SK-N-SH (cell line): ENCODE measurements around the gene MYO1H.

Experiments
- CTCF ChIP-seq: fragments of 200-600 bp; sonication (generic); IDR thresholded peaks from 2 replicates; pipeline ENCODE4 v1.6.1; 2017; ENCODE audit warnings: antibody characterized with exemption, mild to moderate bottlenecking, moderate library complexity
- EZH2phosphoT487 ChIP-seq: fragments of 200-600 bp; sonication (generic); IDR thresholded peaks from 2 replicates; pipeline ENCODE4 v1.6.1; 2017; ENCODE audit warnings: low read depth, mixed run types, mild to moderate bottlenecking, antibody characterized with exemption, moderate library complexity, borderline replicate concordance
- GABPA ChIP-seq: IDR thresholded peaks from 2 replicates; pipeline ENCODE4 v1.4.0; 2012; ENCODE audit warnings: low read depth, mild to moderate bottlenecking
- MAX ChIP-seq: IDR thresholded peaks from 2 replicates; pipeline ENCODE4 v1.4.0; 2012; ENCODE audit warnings: low read depth
- NRF1 ChIP-seq: IDR thresholded peaks from 2 replicates; pipeline ENCODE4 v1.6.1; 2012; ENCODE audit warnings: low read depth, mild to moderate bottlenecking, low read length
- POLR2AphosphoS5 ChIP-seq: IDR thresholded peaks from 2 replicates; pipeline ENCODE4 v1.6.1; 2012; ENCODE audit warnings: low read depth, low read length
- SIN3A ChIP-seq: IDR thresholded peaks from 2 replicates; pipeline ENCODE4 v1.6.1; 2012; ENCODE audit warnings: low read depth, mild to moderate bottlenecking, low read length, moderate library complexity, borderline replicate concordance
- TAF1 ChIP-seq: IDR thresholded peaks from 2 replicates; pipeline ENCODE4 v1.6.1; 2012; ENCODE audit warnings: low read depth, mild to moderate bottlenecking, low read length, moderate library complexity, borderline replicate concordance
- YY1 ChIP-seq: IDR thresholded peaks from 2 replicates; pipeline ENCODE4 v1.4.0; 2012; ENCODE audit warnings: low read depth, mild to moderate bottlenecking
- TF ChIP-seq, protein P1 (sequence below): IDR thresholded peaks from 2 replicates; pipeline ENCODE4 v1.4.0; 2012; ENCODE audit warnings: low read depth, borderline replicate concordance
- TF ChIP-seq, protein P2 (sequence below): IDR thresholded peaks from 2 replicates; pipeline ENCODE4 v1.6.1; 2012; ENCODE audit warnings: mild to moderate bottlenecking, low read depth, low read length, moderate library complexity

GRCh38 chr12:109455706-109456105 lies 108.0 kb downstream of the MYO1H start:
- no peak for TF ChIP-seq SIN3A
- TF ChIP-seq NRF1 = no peak
- no peak for TF ChIP-seq GABPA
- no peak for TF ChIP-seq YY1
- no peak for TF ChIP-seq CTCF
- TF ChIP-seq, protein P1, sequence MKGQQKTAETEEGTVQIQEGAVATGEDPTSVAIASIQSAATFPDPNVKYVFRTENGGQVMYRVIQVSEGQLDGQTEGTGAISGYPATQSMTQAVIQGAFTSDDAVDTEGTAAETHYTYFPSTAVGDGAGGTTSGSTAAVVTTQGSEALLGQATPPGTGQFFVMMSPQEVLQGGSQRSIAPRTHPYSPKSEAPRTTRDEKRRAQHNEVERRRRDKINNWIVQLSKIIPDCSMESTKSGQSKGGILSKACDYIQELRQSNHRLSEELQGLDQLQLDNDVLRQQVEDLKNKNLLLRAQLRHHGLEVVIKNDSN = no peak
- no peak for TF ChIP-seq EZH2phosphoT487
- TF ChIP-seq, protein P2, sequence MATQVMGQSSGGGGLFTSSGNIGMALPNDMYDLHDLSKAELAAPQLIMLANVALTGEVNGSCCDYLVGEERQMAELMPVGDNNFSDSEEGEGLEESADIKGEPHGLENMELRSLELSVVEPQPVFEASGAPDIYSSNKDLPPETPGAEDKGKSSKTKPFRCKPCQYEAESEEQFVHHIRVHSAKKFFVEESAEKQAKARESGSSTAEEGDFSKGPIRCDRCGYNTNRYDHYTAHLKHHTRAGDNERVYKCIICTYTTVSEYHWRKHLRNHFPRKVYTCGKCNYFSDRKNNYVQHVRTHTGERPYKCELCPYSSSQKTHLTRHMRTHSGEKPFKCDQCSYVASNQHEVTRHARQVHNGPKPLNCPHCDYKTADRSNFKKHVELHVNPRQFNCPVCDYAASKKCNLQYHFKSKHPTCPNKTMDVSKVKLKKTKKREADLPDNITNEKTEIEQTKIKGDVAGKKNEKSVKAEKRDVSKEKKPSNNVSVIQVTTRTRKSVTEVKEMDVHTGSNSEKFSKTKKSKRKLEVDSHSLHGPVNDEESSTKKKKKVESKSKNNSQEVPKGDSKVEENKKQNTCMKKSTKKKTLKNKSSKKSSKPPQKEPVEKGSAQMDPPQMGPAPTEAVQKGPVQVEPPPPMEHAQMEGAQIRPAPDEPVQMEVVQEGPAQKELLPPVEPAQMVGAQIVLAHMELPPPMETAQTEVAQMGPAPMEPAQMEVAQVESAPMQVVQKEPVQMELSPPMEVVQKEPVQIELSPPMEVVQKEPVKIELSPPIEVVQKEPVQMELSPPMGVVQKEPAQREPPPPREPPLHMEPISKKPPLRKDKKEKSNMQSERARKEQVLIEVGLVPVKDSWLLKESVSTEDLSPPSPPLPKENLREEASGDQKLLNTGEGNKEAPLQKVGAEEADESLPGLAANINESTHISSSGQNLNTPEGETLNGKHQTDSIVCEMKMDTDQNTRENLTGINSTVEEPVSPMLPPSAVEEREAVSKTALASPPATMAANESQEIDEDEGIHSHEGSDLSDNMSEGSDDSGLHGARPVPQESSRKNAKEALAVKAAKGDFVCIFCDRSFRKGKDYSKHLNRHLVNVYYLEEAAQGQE = no peak
- TF ChIP-seq POLR2AphosphoS5 = no peak
- TF ChIP-seq TAF1 = no peak
- TF ChIP-seq MAX = no peak
